HG03520 (cell line): ENCODE data around the gene NIN.
A peak's percentile ranks its signal among the peaks of the same experiment; 100 is the strongest.

ENCODE experiments used
- ATAC-seq: cut with Tn5 transposase; IDR thresholded peaks from one replicate; pipeline ENCODE4 v1.9.1; 2021; ENCODE audit warnings: mild to moderate bottlenecking, moderate library complexity; ENCODE audit not compliant: unreplicated experiment

NIN gene

GRCh38 chr14:50763382-50764007 is 67.5 kb downstream of the NIN start:
- ATAC-seq = no peak

- ATAC-seq = no peak
Observed at GRCh38 chr14:50762931-50763300, 68.0 kb downstream of the NIN start.

GRCh38 chr14:50762001-50762930 is 68.7 kb downstream of the NIN start:
- ATAC-seq = peak; percentile 89

GRCh38 chr14:50759800-50760543 is 71.0 kb downstream of the NIN start:
- ATAC-seq = no peak

GRCh38 chr14:50758945-50759344 is 72.0 kb downstream of the NIN start:
- ATAC-seq = no peak

GRCh38 chr14:50758305-50758704 is 72.7 kb downstream of the NIN start:
- ATAC-seq = no peak

- no peak for ATAC-seq
Observed at GRCh38 chr14:50757702-50758101, 73.3 kb downstream of the NIN start.

- ATAC-seq = no peak
Observed at GRCh38 chr14:50756300-50756699, 74.7 kb downstream of the NIN start.

GRCh38 chr14:50750323-50750722 is 80.6 kb downstream of the NIN start:
- no peak for ATAC-seq

- ATAC-seq = no peak
Observed at GRCh38 chr14:50745401-50746058, 85.4 kb downstream of the NIN start.

- no peak for ATAC-seq
Observed at GRCh38 chr14:50744231-50744630, 86.7 kb downstream of the NIN start.

GRCh38 chr14:50741567-50741966 is 89.4 kb downstream of the NIN start:
- ATAC-seq = no peak

- no peak for ATAC-seq
Observed at GRCh38 chr14:50740856-50741255, 90.1 kb downstream of the NIN start.

- ATAC-seq = no peak
Observed at GRCh38 chr14:50739186-50739585, 91.8 kb downstream of the NIN start.

- peak; percentile 70 for ATAC-seq
Observed at GRCh38 chr14:50736932-50737419, 94.0 kb downstream of the NIN start.

GRCh38 chr14:50734950-50735695 is 95.8 kb downstream of the NIN start:
- ATAC-seq = no peak

- ATAC-seq = no peak
Observed at GRCh38 chr14:50733494-50733893, 97.5 kb downstream of the NIN start.

GRCh38 chr14:50728836-50729235 is 102.1 kb downstream of the NIN start:
- ATAC-seq = no peak

- no peak for ATAC-seq
Observed at GRCh38 chr14:50726372-50727107, 104.4 kb downstream of the NIN start.

- ATAC-seq = no peak
Observed at GRCh38 chr14:50725761-50726160, 105.2 kb downstream of the NIN start.
